Measurements from ENCODE around the gene PTPN14. TPM values are rescaled to one million over a fixed set of nuclear protein-coding genes. Genes with fewer than 3 reads are reported as not detected.
"Not testable (repeated sequence)": the region's sequence is repeated elsewhere in the genome, so short reads cannot be mapped to it uniquely, and the experiment has no call there.

PTPN14 gene
- 1.0 TPM for polyA plus RNA-seq (2012; ENCODE audit: insufficient read depth, insufficient read length, low read depth)

DNA sequence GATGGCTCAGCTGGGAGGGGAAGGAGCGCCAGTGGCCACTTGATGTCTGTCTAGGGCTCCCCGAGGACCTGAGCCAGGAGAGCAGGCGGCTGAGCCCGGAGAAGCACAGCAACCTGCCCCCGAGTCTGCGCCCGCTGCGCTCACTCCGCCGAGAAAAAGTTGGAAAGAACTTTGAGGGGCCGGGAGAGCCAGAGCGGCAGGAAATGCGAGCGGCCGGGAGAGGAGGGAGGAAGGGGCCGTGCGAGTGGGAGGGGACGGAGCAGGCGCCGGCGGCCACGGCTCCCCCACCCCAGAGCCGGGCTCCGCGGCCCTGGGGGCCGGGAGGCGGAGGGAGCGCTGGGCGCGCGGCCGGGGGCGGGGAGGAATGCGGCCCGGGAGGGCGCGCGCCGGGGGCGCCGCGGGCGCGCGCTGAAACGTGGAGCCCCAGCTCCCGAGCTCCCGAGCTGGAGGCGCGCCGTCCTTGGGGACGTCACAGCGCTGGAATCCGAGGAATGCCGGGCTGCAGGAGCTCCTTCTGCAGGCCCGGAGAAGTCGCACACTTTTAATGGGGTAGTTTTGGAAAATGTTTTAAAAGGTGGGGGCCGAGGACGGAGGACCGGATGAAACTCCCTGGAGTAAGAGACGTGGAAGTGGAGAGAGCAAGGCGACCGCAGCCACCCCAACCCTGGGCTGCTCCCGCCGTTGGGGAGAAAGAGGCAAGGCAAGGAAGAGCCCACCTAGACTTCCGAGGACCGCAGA lies at the start of gene PTPN14:
PTPN14 (minus strand) TSS at position 167 of the 738 bp plus-strand sequence. CDS start 86,799 bp downstream, outside the sequence.
- Histone ChIP-seq H3K4me1 (no peaks in the 10 kb centered on the region), H3K9me3 (no peaks in the 10 kb centered on the region; the same call in none of the 2 replicates), H3K4me3 (ENCODE audit: low read depth, low read length) (peak within 1 kb of the TSS; percentile 57), H3K27me3 (peaks cover 66% of the 10 kb centered on the region), H3K36me3 (no peaks in the 10 kb centered on the region)
- DNase-seq = peak; percentile 48
- TF ChIP-seq, protein P1, sequence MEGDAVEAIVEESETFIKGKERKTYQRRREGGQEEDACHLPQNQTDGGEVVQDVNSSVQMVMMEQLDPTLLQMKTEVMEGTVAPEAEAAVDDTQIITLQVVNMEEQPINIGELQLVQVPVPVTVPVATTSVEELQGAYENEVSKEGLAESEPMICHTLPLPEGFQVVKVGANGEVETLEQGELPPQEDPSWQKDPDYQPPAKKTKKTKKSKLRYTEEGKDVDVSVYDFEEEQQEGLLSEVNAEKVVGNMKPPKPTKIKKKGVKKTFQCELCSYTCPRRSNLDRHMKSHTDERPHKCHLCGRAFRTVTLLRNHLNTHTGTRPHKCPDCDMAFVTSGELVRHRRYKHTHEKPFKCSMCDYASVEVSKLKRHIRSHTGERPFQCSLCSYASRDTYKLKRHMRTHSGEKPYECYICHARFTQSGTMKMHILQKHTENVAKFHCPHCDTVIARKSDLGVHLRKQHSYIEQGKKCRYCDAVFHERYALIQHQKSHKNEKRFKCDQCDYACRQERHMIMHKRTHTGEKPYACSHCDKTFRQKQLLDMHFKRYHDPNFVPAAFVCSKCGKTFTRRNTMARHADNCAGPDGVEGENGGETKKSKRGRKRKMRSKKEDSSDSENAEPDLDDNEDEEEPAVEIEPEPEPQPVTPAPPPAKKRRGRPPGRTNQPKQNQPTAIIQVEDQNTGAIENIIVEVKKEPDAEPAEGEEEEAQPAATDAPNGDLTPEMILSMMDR (IDR thresholded peaks at IDR 0.05; ENCODE audit: low read depth, low read length) = no peak

DNA sequence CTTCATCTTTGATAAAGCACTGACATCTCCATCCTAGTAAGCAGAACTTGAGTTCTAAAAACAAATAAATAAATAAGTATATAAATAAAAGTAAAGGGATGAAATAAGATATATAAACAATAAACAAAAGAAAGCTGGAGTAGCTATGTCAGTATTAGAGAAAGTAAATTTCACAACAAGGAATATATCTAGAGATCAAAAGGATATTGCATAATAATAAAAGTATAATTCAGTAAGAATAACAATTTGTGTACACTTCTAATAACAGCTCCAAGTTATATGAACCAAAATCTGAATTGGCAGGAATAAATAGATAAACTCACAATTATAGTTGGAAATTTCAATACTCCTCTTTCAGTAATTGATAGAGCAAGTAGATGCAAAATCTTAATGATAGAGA lies 41.8 kb upstream of the PTPN14 start:
- Histone ChIP-seq H3K4me3 (ENCODE audit: low read depth, low read length) (no peak overlapping the region), H3K27me3 (no peaks in the 10 kb centered on the region), H3K36me3 (no peaks in the 10 kb centered on the region), H3K4me1 (no peaks in the 10 kb centered on the region), H3K9me3 (no peaks in the 10 kb centered on the region)
- TF ChIP-seq, protein P1 (IDR thresholded peaks at IDR 0.05; ENCODE audit: low read depth, low read length) = no peak
- no peak for DNase-seq

DNA sequence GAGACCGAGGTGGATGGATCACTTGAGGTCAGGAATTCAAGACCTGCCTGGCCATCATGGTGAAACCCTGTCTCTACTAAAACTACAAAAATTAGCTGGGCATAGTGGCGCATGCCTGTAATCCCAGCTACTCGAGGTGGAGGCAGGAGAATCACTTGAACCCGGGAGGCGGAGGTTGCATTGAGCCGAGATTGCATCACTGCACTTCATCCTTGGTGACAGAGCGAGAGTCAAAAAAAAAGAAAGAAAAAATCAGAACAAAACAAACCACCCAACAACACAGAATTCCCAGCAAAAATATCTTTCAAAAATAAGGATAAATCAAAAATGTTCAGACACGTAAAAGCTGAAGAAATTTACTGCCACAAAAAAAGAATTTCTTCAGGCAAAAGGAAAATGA lies 40.5 kb upstream of the PTPN14 start:
- H3K4me3 ChIP-seq (ENCODE audit: low read depth, low read length); H3K27me3 ChIP-seq; H3K9me3 ChIP-seq; DNase-seq; H3K4me1 ChIP-seq; H3K36me3 ChIP-seq: not testable (repeated sequence)

DNA sequence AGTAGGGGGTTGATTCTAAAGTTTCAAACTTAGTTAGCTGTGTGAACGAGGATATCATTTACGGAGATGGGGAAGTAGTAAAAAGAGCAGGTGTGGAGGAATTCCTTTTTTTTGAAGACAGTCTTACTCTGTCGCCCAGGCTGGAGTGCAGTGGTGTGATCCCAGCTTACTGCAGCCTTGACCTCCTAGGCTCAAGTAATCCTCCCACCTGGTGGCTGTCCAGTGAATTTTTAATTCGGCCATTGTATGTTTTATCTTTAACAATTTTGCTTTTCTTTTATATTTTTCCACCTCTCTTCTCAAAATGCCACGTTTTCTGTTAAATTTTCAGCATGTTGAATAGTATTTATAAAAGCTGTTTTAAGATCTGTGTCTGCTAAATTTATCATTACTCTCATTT lies 39.3 kb upstream of the PTPN14 start:
- Histone ChIP-seq H3K9me3 (no peaks in the 10 kb centered on the region), H3K4me3 (ENCODE audit: low read depth, low read length) (no peak overlapping the region), H3K36me3 (no peaks in the 10 kb centered on the region), H3K4me1 (no peaks in the 10 kb centered on the region), H3K27me3 (no peaks in the 10 kb centered on the region)
- TF ChIP-seq, protein P1 (IDR thresholded peaks at IDR 0.05; ENCODE audit: low read depth, low read length) = no peak
- DNase-seq = no peak

DNA sequence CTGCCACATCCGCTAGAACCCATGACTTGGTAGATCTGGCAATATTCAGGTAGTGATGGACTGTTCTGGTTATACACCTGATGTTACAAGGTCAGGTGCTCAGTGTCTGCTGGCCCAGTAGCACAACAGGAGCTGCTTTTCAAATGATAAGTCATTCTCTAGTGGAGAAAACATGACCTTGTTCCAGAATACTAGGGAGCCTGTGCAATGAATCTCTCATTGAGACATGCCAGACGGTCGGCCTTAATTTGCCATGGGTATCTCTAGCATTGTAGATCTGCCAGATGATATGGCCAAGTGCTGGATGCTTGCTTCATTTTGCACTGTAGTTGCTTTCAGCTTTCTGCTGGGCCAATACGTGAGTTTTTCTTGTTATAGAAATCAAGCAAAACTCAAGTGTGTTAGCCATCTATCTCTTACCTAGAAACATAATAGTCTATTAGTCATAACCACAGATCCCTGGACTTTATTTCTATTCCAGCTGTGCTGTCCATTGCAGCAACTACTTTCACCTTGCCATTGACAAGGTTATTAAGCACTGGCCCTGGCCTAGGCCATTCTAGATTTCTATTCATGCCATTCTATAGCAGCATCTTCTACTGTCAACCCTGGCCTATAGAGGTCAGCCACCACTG lies 37.7 kb upstream of the PTPN14 start:
- H3K36me3 ChIP-seq = no peaks in the 10 kb centered on the region
- no peaks in the 10 kb centered on the region for H3K4me1 ChIP-seq
- H3K4me3 ChIP-seq (ENCODE audit: low read depth, low read length) = no peak overlapping the region
- H3K9me3 ChIP-seq = no peaks in the 10 kb centered on the region
- DNase-seq = no peak
- no peaks in the 10 kb centered on the region; the same call in 1 of the 2 replicates for H3K27me3 ChIP-seq
- TF ChIP-seq, protein P1 (IDR thresholded peaks at IDR 0.05; ENCODE audit: low read depth, low read length) = no peak

DNA sequence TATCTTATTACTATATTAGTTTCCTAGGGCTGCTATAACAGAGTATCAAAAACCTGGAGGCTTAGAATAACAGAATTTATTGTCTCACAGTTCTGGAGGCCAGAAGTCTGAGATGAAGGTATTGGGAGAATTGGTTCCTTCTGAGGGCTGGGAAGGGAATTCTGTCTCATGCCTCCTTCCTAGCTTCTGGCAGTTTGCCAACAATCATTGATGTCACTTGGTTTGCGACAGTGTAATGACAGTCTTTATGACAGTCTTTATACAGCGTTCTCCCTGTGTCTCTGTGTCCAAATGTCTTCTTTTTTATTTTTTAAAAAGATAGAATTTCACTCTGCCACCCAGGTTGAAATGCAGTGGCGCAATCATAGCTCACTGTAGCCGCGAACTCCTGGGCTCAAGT lies 35.8 kb upstream of the PTPN14 start:
- Histone ChIP-seq H3K27me3 (peaks cover 5% of the 10 kb centered on the region), H3K36me3 (no peaks in the 10 kb centered on the region), H3K9me3 (no peaks in the 10 kb centered on the region), H3K4me3 (ENCODE audit: low read depth, low read length) (no peak overlapping the region), H3K4me1 (no peaks in the 10 kb centered on the region)
- no peak for DNase-seq
- TF ChIP-seq, protein P1 (IDR thresholded peaks at IDR 0.05; ENCODE audit: low read depth, low read length) = no peak

Measured in BE2C (cell line).